Measurements from ENCODE around the gene RNF128.
"Not testable (repeated sequence)": the region's sequence is repeated elsewhere in the genome, so short reads cannot be mapped to it uniquely, and the experiment has no call there.

RNF128 gene

DNA sequence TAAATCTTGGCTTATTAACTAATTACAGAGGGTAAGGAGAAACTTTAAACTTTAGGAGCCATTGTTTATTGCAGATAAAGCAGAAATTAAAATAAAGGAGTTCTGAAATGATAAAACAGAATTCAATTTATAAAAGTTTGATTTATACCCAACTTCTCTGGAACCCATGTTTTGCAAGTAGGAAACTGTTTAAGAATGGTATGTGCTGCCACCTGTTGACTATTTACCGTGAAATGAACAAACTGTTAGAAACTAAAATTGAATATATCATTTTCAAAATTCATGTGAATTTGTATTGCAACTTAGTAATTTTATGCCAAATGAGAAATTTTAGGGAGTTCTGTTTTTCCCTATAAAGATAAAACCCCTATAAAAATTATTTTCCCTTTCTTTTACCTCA, 65.0 kb downstream of the RNF128 start:
- TF ChIP-seq, protein P1, sequence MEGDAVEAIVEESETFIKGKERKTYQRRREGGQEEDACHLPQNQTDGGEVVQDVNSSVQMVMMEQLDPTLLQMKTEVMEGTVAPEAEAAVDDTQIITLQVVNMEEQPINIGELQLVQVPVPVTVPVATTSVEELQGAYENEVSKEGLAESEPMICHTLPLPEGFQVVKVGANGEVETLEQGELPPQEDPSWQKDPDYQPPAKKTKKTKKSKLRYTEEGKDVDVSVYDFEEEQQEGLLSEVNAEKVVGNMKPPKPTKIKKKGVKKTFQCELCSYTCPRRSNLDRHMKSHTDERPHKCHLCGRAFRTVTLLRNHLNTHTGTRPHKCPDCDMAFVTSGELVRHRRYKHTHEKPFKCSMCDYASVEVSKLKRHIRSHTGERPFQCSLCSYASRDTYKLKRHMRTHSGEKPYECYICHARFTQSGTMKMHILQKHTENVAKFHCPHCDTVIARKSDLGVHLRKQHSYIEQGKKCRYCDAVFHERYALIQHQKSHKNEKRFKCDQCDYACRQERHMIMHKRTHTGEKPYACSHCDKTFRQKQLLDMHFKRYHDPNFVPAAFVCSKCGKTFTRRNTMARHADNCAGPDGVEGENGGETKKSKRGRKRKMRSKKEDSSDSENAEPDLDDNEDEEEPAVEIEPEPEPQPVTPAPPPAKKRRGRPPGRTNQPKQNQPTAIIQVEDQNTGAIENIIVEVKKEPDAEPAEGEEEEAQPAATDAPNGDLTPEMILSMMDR (IDR thresholded peaks at IDR 0.05; ENCODE audit: insufficient read depth, low read length, missing control alignments) = no peak
- no peak for DNase-seq (ENCODE audit: low read depth, low spot score)
- H3K4me3 ChIP-seq (ENCODE audit: low read depth, low read length) = no peak overlapping the region
- ChIA-PET POLR2A (no interaction called here), CTCF (interaction anchor here (1.0 to 2.1 kb wide), 3 partner anchors 310 to 375 kb away, joined by 3 to 10 read pairs (median 6); no protein-coding TSS in a partner anchor)

DNA sequence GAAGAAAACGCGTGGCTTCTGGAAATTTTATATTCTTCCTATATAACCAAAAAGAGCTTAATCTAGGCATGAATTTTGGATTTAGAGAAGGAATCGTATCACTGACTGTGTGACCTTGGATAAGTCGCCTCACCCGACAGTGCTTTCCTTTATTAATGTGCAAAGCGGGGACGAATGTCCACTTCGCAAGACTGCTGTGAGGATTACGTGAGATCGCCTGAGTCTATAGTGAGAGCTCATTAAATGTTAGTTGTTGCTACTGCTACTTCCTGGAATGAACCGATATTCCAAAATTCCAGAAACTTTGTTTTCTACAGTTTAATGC, 75.5 kb downstream of the RNF128 start:
- no peak for DNase-seq (ENCODE audit: low read depth, low spot score)
- TF ChIP-seq, protein P1 (IDR thresholded peaks at IDR 0.05; ENCODE audit: insufficient read depth, low read length, missing control alignments) = no peak
- ChIA-PET POLR2A (interaction anchor here (0.6 kb wide), 1 partner anchor 8 kb away, joined by 3 read pairs; no protein-coding TSS in a partner anchor), CTCF (interaction anchor here (0.8 to 1.1 kb wide), 2 partner anchors 321 to 324 kb away, joined by 3 to 4 read pairs; no protein-coding TSS in a partner anchor)
- peak overlapping the region; percentile 80 for H3K4me3 ChIP-seq (ENCODE audit: low read depth, low read length)

DNA sequence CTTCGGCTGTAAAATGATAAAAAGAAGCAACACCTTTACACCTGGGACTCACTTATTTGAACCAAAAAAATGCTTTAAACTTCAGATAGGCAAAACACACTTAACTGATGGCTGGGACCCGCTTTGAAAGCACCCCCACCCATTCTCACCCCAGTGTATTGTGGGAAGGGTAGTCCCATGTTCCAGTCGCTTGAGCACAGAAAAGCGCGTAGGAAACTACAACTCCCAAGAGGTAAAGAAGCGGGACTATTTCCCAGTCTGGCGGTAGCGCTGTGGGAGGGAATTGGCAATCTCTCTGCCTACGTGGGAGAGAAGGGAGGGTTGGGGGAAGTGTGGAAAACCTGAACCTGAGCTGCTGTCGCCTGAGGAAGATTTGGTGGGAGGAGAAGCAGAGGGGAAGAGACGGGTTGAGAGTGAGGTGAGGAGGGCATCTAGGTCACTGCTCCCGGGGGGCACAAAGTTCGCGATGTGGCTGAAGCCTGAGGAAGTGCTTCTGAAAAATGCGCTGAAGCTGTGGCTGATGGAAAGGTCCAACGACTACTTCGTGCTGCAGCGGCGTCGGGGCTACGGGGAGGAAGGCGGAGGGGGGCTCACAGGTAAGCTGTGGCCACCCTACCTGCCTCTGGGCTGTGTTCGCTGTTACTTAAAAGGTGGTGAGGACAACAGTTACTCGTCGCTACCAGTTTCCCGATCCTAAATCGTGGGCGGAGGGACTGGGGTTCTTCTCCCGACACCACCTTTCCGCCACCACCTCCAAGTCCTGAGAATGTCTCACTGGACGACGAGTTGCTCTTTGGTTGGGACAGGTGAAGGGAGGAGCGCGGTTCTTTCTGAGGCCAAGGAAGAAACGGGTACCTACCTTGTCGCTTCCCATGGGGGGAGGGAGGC, 76.1 kb downstream of the RNF128 start, which contains the start of gene TBC1D8B:
Gene TBC1D8B, plus strand, starts transcription at position 286 of the 888 bp plus-strand sequence. Its CDS starts 181 bp downstream, at position 467.
- H3K4me3 ChIP-seq (ENCODE audit: low read depth, low read length) = peak within 1 kb of the TSS; percentile 80
- TF ChIP-seq, protein P1 (IDR thresholded peaks at IDR 0.05; ENCODE audit: insufficient read depth, low read length, missing control alignments) = no peak
- CTCF ChIA-PET = interaction anchor here (1.1 kb wide), 1 partner anchor 322 kb away, joined by 4 read pairs; no protein-coding TSS in a partner anchor
- peak; percentile 61 for DNase-seq (ENCODE audit: low read depth, low spot score)
- POLR2A ChIA-PET = interaction anchor here (0.6 kb wide), 1 partner anchor 9 kb away, joined by 3 read pairs; no protein-coding TSS in a partner anchor

DNA sequence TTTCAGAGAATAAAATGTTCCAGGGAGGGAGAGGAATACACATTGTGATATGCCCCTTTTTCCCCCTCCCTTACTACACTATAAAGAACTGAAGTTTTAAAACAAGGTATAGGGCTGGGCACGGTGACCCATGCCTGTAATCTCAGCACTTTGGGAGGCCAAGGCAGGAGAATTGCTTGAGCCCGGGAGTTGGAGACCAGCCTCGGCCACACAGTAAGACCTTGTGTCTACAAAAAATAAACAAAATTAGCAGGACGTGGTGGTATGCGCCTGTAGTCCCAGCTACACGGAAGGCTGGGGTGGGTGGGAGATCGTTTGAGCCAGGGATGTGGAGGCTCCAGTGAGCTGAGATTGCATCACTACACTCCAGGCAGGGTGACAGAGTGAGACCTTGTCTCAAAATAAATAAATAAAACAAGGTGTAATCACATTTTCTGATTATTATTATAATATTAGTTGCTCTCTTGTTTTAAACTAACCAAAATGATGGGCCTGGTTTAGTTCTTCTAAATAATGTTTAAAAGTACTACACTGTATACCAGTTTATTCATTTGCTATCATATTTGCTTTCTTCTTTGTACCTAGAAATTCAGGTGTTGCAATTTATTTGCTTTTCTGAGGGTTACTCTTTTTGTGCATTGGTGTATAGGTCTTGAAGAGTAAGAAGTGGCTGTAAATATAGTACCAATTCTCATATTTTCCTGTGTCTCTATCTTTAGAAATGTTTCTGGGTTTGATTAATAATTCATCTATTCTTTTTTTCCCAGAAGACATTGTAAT, 84.8 kb downstream of the RNF128 start:
- POLR2A ChIA-PET = no interaction called here
- H3K4me3 ChIP-seq (ENCODE audit: low read depth, low read length) = no peak overlapping the region
- DNase-seq (ENCODE audit: low read depth, low spot score) = no peak
- TF ChIP-seq, protein P1 (IDR thresholded peaks at IDR 0.05; ENCODE audit: insufficient read depth, low read length, missing control alignments) = no peak
- CTCF ChIA-PET = no interaction called here

DNA sequence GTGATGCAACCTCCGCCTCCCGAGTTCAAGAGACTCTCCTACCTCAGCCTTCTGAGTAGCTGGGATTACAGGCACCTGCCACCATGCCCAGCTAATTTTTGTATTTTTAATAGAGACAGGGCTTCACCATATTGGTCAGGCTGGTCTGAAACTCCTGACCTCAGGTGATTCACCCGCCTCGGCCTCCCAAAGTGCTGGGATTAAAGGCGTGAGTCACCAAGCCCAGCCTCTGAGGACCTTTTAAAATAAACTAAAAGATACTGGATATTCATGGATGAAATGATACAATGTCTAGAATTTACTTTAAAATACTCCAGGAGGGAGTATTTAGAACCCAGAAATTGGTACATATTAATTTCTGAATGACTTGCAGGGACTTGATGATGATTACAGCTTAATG, 86.4 kb downstream of the RNF128 start:
- DNase-seq (ENCODE audit: low read depth, low spot score); H3K4me3 ChIP-seq (ENCODE audit: low read depth, low read length); CTCF ChIA-PET; POLR2A ChIA-PET: not testable (repeated sequence)

DNA sequence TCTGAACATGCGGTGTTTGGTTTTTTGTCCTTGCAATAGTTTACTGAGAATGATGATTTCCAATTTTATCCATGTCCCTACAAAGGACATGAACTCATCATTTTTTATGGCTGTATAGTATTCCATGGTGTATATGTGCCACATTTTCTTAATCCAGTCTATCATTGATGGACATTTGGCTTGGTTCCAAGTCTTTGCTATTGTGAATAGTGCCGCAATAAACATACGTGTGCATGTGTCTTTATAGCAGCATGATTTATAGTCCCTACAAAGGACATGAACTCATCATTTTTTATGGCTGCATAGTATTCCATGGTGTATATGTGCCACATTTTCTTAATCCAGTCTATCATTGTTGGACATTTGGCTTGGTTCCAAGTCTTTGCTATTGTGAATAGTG, 87.6 kb downstream of the RNF128 start:
- DNase-seq (ENCODE audit: low read depth, low spot score); POLR2A ChIA-PET; CTCF ChIA-PET; H3K4me3 ChIP-seq (ENCODE audit: low read depth, low read length): not testable (repeated sequence)

Measured in AG04449 (cell line).